Right ventricle myocardium inferior (tissue), 1 donor: ENCODE data around the gene ALPL. TPM values are rescaled to one million over a fixed set of nuclear protein-coding genes. Genes with fewer than 3 reads are reported as not detected.

Experiments
- ATAC-seq: fragments of 200-7000 bp; cut with Tn5 transposase; one replicate; pipeline ENCODE4 v1.9.1; 2020; ENCODE audit warnings: mild to moderate bottlenecking, moderate library complexity
- DNase-seq: peaks from one replicate; pipeline ENCODE4 v3.0.0; 2021; ENCODE audit errors: missing footprints
- intact Hi-C: fragments of 100-400 bp; cut with DNase I; formaldehyde crosslinking; loops from one replicate; pipeline ENCODE4 v1.11.0; 2022
- total RNA-seq: library from RNA; stranded (reverse); fragmentation: NEBNext Ultra II Directional; extraction: Animal tissue kit (Norgen Biotek cat#: 25700); gene quantifications from one replicate; pipeline ENCODE4 v1.2.1, GENCODE V29; 2021
- donor health status: DM: no; HTN: yes; CAD: no; lungs with severe emphysema.

ALPL gene
- total RNA-seq, 1 donor from 2014 or later = 11.0 TPM

DNA sequence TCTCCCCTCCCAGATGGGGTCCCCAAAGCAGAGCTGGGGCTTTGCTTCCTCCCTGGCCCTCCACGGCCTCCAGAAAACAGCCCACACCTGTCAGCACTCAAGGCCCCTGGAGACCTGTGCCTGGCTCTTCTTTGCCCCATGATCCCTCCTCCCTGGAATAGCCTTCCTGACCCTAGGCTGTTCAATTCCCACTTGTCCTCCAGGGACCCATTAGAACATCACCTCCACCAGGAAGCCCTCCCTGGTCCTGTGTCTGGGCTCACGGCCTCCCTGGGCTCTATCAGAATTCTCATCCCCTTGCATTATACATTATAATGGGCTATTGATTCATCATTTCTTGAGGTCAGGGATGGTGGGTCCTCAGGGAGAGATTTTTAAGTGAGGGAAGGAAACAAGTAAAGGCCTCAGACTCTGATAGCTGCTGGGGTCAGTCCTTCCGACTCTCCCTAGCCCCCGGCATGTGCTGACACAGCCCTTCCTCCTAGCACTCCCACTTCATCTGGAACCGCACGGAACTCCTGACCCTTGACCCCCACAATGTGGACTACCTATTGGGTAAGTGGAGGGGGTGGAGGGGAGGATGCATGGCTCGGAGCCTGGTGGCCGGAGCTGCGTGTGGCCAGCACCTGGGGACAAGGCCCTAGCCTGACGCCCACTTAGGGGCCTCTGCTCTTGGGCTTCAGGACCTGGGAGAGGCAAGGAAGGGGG lies 60.8 kb downstream of the ALPL start:
- intact Hi-C loops = loop anchor here (10.0 kb wide), 1 partner anchor 335 kb away; no protein-coding TSS in a partner anchor
- DNase-seq = no peak

DNA sequence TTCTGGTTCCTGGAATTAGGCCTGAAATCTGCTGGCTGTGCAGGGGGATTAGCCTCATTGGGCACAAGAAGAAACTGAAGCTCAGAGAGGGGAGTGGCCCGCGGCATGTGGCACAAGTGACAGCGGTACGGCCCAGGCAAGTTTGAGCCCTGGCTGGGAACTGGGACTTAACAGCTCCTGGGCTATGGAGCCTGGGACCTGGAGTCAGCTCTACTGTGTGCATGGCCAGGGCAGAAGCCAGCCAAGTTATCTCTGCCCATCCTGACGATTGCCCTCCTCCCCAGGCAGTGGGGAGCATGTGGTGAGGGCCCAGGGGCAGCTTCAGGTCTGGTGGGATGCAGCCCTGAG lies 61.3 kb downstream of the ALPL start:
- intact Hi-C loops = loop anchor here (10.0 kb wide), 1 partner anchor 336 kb away; no protein-coding TSS in a partner anchor
- no peak for DNase-seq
- ATAC-seq = no peak

More for the DNA sequence above, 60.8 kb downstream of the ALPL start:
- ATAC-seq = no peak

DNA sequence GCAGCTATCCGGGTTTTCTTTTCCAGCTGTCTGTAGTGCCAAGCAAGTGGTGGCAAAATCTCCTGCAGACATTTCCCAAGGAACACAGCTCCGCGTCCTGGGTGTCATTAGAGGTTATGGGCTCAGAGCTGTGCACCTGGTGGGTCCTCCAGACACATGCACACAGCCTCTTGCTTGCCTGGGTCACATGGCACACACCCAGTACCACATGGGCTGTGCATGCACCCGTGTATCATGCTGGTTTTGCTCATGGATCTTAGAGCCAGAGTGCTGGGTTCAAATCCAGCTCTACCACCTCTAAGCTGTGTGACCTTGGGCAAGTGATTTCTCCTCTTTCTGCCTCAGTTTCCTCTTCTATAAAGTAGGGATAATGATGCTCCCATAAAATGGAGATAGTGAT lies 61.7 kb downstream of the ALPL start:
- no peak for ATAC-seq
- DNase-seq = no peak
- intact Hi-C loops = loop anchor here (10.0 kb wide), 1 partner anchor 336 kb away; no protein-coding TSS in a partner anchor

DNA sequence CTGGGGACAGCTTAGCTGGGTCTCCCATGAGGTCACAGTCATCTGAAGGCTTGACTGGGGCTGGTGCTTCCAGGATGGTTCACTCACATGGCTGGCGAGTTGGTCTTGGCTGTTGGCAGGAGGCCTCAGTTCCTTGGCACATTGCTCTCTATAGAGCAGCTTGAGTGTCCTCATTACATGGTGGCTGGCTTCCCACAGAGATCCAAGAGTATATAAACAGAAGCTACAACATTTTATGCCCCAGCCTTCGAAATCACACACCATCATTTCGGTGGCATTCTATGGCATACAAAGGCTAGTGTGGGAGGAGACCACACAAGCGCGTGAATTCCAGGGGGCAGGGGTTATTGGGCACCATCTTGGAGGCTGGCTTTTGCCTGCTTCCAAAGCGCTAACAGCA lies 63.0 kb downstream of the ALPL start:
- no peak for DNase-seq
- intact Hi-C loops = loop anchor here (10.0 kb wide), 1 partner anchor 337 kb away; no protein-coding TSS in a partner anchor
- ATAC-seq = no peak

DNA sequence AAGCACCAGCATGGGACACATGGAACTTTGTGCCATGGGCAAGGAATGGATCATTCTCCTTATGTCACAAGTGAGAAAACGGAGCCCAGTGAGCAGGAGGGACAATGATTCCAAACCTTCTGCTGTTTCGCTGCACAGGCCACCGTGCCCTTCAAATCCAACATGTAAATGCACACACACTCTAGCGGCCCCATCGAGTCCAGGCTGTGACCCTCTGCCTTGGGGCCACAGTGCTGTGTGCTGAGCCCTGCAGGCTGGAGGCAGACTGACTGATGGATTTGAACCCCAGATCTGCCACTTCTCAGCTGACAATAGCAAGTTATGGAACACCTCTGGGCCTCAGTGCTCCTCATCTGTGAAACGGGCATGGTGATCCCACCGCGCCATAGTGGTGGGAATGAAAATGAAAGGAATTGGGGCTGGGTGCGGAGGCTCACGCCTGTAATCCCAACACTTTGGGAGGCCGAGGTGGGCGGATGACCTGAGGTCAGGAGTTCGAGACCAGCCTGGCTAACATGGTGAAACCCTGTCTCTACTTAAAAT lies 63.6 kb downstream of the ALPL start:
- DNase-seq = no peak
- intact Hi-C loops = loop anchor here (10.0 kb wide), 1 partner anchor 338 kb away; no protein-coding TSS in a partner anchor
- ATAC-seq = no peak

DNA sequence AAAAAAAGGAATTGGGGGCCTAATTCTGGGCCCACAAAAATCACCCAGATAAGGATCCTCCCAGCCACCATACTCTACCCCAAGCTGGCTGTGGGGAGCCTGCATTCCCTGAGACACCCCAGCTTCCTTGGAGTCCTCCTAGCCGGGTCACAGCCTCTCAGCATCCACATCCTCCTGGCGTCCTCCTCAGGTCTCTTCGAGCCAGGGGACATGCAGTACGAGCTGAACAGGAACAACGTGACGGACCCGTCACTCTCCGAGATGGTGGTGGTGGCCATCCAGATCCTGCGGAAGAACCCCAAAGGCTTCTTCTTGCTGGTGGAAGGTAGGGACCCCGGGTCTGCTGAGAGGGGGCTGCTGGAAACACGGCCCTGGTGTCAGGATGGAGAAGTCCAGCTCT lies 64.3 kb downstream of the ALPL start:
- DNase-seq (no peak), ATAC-seq (no peak)
- intact Hi-C loops = loop anchor here (10.0 kb wide), 1 partner anchor 339 kb away; no protein-coding TSS in a partner anchor

DNA sequence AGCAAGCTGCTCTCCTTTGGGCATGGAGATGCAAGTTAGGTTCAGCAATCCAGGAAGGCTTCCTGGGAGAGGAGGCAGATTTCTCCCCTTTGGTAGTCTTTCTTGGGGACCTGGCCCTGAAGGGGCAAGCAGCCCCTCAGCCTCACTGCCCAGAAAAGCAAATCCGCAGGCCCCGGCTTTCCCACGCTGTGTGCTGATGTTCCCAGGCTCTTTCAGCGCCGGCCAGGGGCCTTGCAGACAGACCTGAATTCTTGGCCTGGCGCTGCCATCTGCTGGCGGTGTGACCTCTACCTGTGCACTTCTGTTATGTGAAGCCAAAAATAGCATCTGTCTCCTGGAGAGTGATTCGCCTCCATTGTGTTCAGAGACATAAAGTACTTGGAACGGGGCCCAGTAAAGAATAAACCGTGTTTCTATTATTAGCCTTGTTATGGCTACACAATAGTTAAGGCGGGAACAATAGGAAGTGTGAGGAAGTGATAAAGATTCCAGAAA lies 64.8 kb downstream of the ALPL start:
- intact Hi-C loops = loop anchor here (1.0 to 10.0 kb wide), 5 partner anchors 35 to 339 kb away; partner anchors contain the start of gene ALPL
- DNase-seq (peak; percentile 92), ATAC-seq (peak; percentile 92)

DNA sequence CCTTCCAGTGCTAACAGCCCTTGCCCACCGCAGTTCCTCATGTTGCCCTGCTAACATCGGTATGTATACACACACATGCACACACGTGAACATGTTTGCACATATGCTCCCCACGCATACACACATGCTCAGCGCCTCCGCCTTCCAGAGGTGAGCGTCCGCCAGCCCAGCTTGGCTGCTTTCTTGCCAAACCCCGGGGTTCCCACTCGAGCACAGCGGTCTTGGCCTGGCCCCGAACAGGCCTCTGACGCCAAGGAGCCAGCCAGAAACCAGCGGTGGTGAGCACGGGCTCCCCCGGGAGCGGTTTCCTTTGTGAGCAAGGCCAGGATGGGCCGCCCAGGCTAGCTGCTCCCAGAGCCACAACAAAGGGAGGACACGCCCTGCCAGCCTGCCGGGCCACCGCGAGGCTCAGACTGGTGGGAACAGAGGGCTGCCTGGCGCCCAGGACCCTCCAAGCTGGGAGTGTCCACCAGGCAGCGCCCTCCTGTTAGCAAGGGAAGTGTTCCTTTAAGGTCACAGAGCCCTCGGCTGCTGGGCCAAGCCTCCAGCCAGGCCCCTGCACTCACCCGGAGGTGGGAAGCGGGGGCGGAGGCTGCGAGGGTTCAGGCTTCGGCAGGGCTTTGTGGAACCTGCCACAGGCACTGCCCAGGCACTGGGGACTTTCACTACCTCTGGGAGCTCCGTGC lies 65.4 kb downstream of the ALPL start:
- intact Hi-C loops = loop anchor here (1.0 to 10.0 kb wide), 5 partner anchors 36 to 340 kb away; partner anchors contain the start of gene ALPL
- DNase-seq = peak; percentile 86
- peak; percentile 68 for ATAC-seq

DNA sequence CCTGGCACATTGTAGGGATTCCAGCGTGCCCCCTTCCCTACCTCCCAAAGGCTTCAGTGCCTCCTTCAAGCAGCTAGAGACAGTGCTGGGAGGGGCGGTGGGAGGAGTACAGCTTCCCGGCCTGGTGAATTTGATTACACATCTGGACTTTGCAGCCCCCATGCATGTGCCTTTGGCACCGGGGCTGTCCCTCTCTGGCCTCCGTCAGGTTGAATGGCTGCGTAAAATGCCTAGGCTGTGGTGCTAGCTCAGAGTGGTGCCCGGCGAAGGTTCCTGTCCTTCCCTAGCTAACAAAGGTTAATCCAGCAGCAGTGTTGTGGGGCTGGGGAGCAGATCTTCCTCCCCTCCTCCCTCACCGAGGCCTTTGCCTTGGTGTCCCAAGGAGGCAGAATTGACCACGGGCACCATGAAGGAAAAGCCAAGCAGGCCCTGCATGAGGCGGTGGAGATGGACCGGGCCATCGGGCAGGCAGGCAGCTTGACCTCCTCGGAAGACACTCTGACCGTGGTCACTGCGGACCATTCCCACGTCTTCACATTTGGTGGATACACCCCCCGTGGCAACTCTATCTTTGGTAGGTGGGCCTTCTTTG lies 66.2 kb downstream of the ALPL start:
- intact Hi-C loops = loop anchor here (2.0 to 10.0 kb wide), 3 partner anchors 37 to 341 kb away; no protein-coding TSS in a partner anchor
- DNase-seq (no peak), ATAC-seq (no peak)

DNA sequence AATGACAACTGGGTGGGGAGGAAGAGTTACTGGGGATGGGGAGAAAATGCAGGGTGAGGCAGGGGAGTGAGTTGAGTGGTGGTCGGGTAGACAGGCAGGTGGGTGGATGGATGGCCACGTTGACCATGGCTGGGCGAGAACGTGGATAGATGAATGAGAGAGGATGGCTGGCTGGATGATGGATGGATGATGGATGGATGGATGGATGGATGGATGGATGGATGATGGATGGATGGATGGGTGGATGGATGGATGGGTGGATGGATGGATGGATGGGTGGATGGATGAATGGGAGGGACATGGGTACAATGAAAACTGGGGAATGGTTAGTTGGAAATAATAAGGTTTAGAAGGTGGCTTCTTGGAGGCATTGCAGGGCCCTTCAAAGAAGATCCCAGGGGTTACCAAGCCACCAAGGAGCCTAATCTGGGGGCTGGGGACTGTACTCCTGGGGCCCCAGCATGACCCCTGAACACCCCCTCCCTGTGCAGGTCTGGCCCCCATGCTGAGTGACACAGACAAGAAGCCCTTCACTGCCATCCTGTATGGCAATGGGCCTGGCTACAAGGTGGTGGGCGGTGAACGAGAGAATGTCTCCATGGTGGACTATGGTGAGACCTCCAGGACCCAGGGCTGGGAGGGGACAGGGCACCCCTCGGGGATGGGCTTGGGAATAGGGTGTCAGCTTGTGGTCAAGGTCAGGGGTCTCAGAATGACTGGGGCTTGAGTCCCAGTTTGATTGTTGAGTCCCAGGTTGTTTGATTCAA lies 67.0 kb downstream of the ALPL start:
- no peak for DNase-seq
- intact Hi-C loops = loop anchor here (10.0 kb wide), 1 partner anchor 341 kb away; no protein-coding TSS in a partner anchor
- ATAC-seq = no peak

DNA sequence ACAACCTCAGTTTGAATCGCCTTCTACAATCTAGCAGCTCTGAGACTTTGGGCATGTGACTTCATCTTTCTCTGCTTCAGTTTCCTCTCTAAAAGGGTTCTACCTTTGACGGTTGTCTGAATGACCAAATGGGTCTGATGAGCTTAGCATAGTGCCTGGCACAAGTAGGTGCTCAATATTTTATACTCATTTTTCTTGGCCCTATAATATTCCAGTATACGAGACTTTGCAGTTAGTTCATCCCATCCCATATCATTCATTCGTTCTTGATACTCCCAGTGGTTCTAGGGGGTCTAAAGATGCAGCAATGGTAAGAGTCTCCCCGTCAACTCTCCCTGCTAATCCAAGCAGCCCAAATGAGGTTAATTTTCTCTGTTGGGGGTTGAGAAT lies 67.6 kb downstream of the ALPL start:
- intact Hi-C loops = loop anchor here (10.0 kb wide), 1 partner anchor 342 kb away; no protein-coding TSS in a partner anchor
- ATAC-seq (no peak), DNase-seq (no peak)

DNA sequence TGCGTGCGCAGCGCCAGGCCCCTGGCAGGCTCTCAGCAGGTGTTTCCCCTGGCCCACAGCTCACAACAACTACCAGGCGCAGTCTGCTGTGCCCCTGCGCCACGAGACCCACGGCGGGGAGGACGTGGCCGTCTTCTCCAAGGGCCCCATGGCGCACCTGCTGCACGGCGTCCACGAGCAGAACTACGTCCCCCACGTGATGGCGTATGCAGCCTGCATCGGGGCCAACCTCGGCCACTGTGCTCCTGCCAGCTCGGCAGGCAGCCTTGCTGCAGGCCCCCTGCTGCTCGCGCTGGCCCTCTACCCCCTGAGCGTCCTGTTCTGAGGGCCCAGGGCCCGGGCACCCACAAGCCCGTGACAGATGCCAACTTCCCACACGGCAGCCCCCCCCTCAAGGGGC lies 68.1 kb downstream of the ALPL start:
- peak; percentile 50 for DNase-seq
- ATAC-seq = no peak
- intact Hi-C loops = loop anchor here (10.0 kb wide), 1 partner anchor 343 kb away; no protein-coding TSS in a partner anchor

DNA sequence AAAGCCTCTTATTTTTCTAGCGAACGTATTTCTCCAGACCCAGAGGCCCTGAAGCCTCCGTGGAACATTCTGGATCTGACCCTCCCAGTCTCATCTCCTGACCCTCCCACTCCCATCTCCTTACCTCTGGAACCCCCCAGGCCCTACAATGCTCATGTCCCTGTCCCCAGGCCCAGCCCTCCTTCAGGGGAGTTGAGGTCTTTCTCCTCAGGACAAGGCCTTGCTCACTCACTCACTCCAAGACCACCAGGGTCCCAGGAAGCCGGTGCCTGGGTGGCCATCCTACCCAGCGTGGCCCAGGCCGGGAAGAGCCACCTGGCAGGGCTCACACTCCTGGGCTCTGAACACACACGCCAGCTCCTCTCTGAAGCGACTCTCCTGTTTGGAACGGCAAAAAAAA lies 68.7 kb downstream of the ALPL start:
- ATAC-seq (no peak), DNase-seq (peak; percentile 37)
- intact Hi-C loops = loop anchor here (10.0 kb wide), 1 partner anchor 343 kb away; no protein-coding TSS in a partner anchor

DNA sequence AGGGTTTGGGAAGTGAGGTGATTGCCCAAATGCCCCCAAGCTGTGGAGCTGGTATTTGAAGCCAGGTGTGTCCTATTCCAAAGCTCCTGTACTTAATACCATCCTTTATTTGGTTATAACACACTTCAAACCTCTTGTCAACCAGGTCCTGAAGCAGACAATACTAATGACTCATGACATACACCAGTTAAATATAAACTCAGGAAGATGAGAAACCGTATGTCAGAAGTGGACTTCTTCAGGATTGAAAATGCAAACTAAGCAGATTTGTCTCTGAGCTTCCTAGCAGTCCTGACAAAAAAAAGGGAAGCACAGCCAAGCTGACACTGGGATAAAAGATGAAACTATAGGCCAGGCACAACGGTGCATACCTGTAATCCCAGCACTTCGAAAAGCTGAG lies 70.6 kb downstream of the ALPL start:
- intact Hi-C loops = loop anchor here (10.0 kb wide), 1 partner anchor 345 kb away; no protein-coding TSS in a partner anchor

DNA sequence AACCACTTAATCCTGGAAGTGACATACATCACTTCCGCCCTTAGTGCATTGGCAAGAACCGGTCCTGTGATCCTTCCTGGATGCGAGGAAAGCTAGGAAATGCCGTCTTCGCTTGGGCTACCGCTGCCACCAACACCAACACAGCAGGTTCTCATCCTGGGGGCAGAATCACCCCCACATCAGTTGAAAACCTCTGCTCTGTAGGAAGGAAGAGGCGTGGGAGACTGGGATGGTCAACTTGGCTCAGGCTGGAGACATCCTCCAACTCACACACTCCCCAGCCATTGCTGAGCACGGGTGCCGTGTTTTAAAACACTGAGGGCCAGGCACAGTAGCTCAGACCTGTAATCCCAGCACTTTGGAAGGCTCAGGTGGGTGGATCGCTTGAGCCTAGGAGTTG lies 74.9 kb downstream of the ALPL start:
- ATAC-seq (no peak), DNase-seq (peak; percentile 32)
- intact Hi-C loops = no loop called here

More for the DNA sequence above, 70.6 kb downstream of the ALPL start:
- DNase-seq = peak; percentile 9
- ATAC-seq = no peak

DNA sequence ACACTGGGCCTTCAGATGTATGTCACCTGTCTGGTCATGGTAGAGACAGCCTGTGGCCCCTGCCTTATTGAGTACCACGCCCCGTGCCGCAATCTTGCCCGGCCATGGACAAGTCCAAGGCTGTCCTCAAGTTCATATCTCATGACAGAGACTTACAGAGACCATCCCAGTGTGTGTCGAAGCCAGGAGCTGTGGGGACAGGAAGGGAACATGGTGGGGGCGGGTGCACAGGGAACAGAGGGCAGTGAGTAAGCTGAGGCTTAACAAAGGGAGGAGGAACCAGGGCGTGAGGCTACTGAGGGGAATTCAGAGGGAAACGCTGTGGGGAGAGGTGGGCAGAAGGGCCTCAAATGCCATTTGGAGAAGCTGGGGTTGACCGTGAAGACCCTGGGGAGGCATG lies 75.8 kb downstream of the ALPL start:
- DNase-seq = peak; percentile 34
- intact Hi-C loops = no loop called here
- no peak for ATAC-seq

DNA sequence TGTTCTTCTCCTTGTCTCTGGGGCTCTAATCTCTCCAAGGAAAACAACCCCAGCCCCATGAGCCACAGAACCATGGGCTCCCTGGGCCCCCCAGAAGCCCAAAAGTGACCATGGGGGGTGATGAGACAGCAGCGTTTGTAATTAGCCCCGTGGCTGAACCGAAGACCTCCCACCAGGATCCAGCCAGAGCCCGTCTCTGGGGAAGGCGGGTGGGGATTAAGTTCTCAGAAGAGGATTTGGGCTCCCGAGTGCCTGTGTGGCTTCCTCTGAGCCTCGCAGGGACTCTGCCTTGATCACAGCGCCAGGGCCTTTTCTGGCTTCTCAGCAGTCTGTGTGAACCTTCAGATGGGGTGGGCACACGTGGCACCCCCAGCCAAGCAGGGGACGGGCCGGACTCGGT lies 77.0 kb downstream of the ALPL start:
- intact Hi-C loops = no loop called here
- DNase-seq (peak; percentile 22), ATAC-seq (no peak)
